Astrocyte of the cerebellum (primary cell): ENCODE measurements around the gene ACOT11.

Experiments used
- DNase-seq: peaks from one replicate; pipeline ENCODE4 v3.0.0-alpha.2; 2011; ENCODE audit warnings: low read depth
- H3K4me3 ChIP-seq: 2 replicates; pipeline ENCODE4 v1.5.1; 2011; ENCODE audit warnings: mild to moderate bottlenecking, low read depth, low read length, moderate library complexity
- CTCF ChIP-seq: IDR thresholded peaks from 2 replicates; pipeline ENCODE4 v1.5.1; 2012; ENCODE audit warnings: low read length, low read depth, moderate library complexity, mild to moderate bottlenecking; ENCODE audit errors: missing control alignments
- in situ Hi-C: cut with HindIII; loops from 2 replicates; pipeline ENCODE4 v1.10.0; 2017; ENCODE audit warnings: low sequenced_read_pairs

The ACOT11 gene

GRCh38 chr1:54564312-54565112, 16.5 kb downstream of the ACOT11 start:
- no peak for DNase-seq
- in situ Hi-C loops, result no loop called here
- H3K4me3 ChIP-seq, result no peak overlapping the region
- TF ChIP-seq CTCF, result no peak

- no peak for TF ChIP-seq CTCF
- DNase-seq, result no peak
- in situ Hi-C loops, result no loop called here
- H3K4me3 ChIP-seq, result no peak overlapping the region
Observed at GRCh38 chr1:54565113-54565501, 17.1 kb downstream of the ACOT11 start.

- no peak for TF ChIP-seq CTCF
- in situ Hi-C loops, result no loop called here
- H3K4me3 ChIP-seq, result no peak overlapping the region
- no peak for DNase-seq
Observed at GRCh38 chr1:54566438-54567141, 18.6 kb downstream of the ACOT11 start.

- in situ Hi-C loops, result no loop called here
- no peak overlapping the region for H3K4me3 ChIP-seq
- DNase-seq, result no peak
- TF ChIP-seq CTCF, result no peak
Observed at GRCh38 chr1:54567961-54568360, 19.9 kb downstream of the ACOT11 start.

- H3K4me3 ChIP-seq, result no peak overlapping the region
- in situ Hi-C loops, result no loop called here
- no peak for DNase-seq
- TF ChIP-seq CTCF, result no peak
Observed at GRCh38 chr1:54569339-54569738, 21.3 kb downstream of the ACOT11 start.

- TF ChIP-seq CTCF, result no peak
- in situ Hi-C loops, result no loop called here
- no peak overlapping the region for H3K4me3 ChIP-seq
- no peak for DNase-seq
Observed at GRCh38 chr1:54570161-54570560, 22.1 kb downstream of the ACOT11 start.
